ENCODE results near the gene SLC17A1. TPM values are rescaled to one million over a fixed set of nuclear protein-coding genes. Genes with fewer than 3 reads are reported as not detected.

The SLC17A1 gene
- total and polyA plus RNA-seq, 10 of the 15 experiments (the other 5 are each of a cell fraction or from before 2014, with no cell fraction given): not detected

- no peak for TF ChIP-seq CUX1 (IDR thresholded peaks at IDR 0.05; ENCODE audit: insufficient replicate concordance, low read depth, low read length)
- TF ChIP-seq MYC (IDR thresholded peaks at IDR 0.05; ENCODE audit: insufficient read depth, insufficient read length, insufficient replicate concordance, low read length, severe bottlenecking): no peak
- TF ChIP-seq POU2F2 (IDR thresholded peaks at IDR 0.05; ENCODE audit: borderline replicate concordance, low read depth, low read length): no peak
- TF ChIP-seq RELB (IDR thresholded peaks at IDR 0.05; ENCODE audit: low read depth): no peak
- no peak for TF ChIP-seq ZBTB40 (IDR thresholded peaks at IDR 0.05; ENCODE audit: borderline replicate concordance)
- no peak for TF ChIP-seq IKZF2 (IDR thresholded peaks at IDR 0.05)
- no peak for TF ChIP-seq ETV6 (conservative IDR thresholded peaks at IDR 0.05 in 1 of 2, IDR thresholded peaks at IDR 0.05 in 1 of 2; ENCODE audit: borderline replicate concordance in 1 of 2, low read depth in 1 of 2)
- TF ChIP-seq KAT2A (conservative IDR thresholded peaks at IDR 0.05; ENCODE audit: control insufficient read depth, low read depth, low read length): no peak
- TF ChIP-seq CTCF (IDR thresholded peaks at IDR 0.05 in 2 of 3, conservative IDR thresholded peaks at IDR 0.05 in 1 of 3; ENCODE audit: control insufficient read depth in 2 of 3, extremely low read depth in 1 of 3, insufficient read depth in 1 of 3, low read depth in 3 of 3, low read length in 3 of 3): no peak
- no peak for TF ChIP-seq CHD4 (IDR thresholded peaks at IDR 0.05)
- TF ChIP-seq TARDBP (IDR thresholded peaks at IDR 0.05; ENCODE audit: borderline replicate concordance): no peak
- no peak for TF ChIP-seq ESRRA (IDR thresholded peaks at IDR 0.05; ENCODE audit: low read length)
Measured at GRCh38 chr6:25781134-25781533, 50.7 kb downstream of the SLC17A1 start (continued).

Data from GM12878 (cell line).